HepG2 (cell line): Measurements from ENCODE around the gene TSPAN11. TPM values are rescaled to one million over a fixed set of nuclear protein-coding genes. Genes with fewer than 3 reads are reported as not detected.

Source experiments
- ATAC-seq: fragments of 200-7000 bp; cut with Tn5 transposase; 3 replicates; pipeline ENCODE4 v1.9.1; 2020; ENCODE audit warnings: mild to moderate bottlenecking, moderate library complexity
- BruUV-seq: library from RNA; stranded (reverse); fragments of 400-500 nt; replicated peaks from 2 replicates; lab custom pipeline; 2021; lab: Mats Ljungman, UMichigan
- CTCF ChIA-PET: fragments of 300-600 bp; formaldehyde crosslinking; extraction: SDS; loops from one replicate; lab custom pipeline; 2021; ENCODE audit warnings: low total read pairs, inconsistent platforms, low intra/inter-chr PET ratio; lab: Yijun Ruan, JAX
- POLR2A ChIA-PET: fragments of 350-600 bp; sonication (Branson Sonifier 250); formaldehyde crosslinking; loops from one replicate; lab custom pipeline; 2020; ENCODE audit warnings: antibody characterized with exemption, inconsistent platforms; lab: Yijun Ruan, JAX
- DNase-seq: peaks from one replicate; pipeline ENCODE4 v3.0.0-alpha.2; 2015; ENCODE audit warnings: low spot score
- FAIRE-seq: peaks from 3 replicates; lab custom pipeline; 2011; peaks lifted over from hg19 to GRCh38; lab: Jason Lieb, UNC
- H2AFZ ChIP-seq: one replicate; pipeline ENCODE4 v1.6.1; 2011; ENCODE audit warnings: low read length, inconsistent platforms
- H3K27ac ChIP-seq: fragments of 300-600 bp; 3 replicates; pipeline ENCODE4 v1.8.0; 2011; ENCODE audit warnings: mixed run types, mild to moderate bottlenecking, mixed read lengths, low read length, inconsistent platforms; ENCODE audit not compliant: insufficient read depth; ENCODE audit errors: extremely low read length
- H3K27me3 ChIP-seq, 2 experiments: fragments of 200-600 bp in 1 of 2; 2 replicates in 1 of 2; 3 replicates in 1 of 2; pipeline versions ENCODE4 v1.6.0 to v1.8.0; 2011; ENCODE audit warnings: low read length in 2 of 2, mild to moderate bottlenecking in 2 of 2, moderate library complexity in 2 of 2, inconsistent platforms in 1 of 2; ENCODE audit not compliant: insufficient read depth in 2 of 2, control insufficient read depth in 1 of 2
- H3K36me3 ChIP-seq, 2 experiments: fragments of 200-600 bp in 1 of 2; replicated peaks in 1 of 2; 2 replicates in 1 of 2; 3 replicates in 1 of 2; pipeline versions ENCODE4 v1.5.1 to v1.8.0; 2011; ENCODE audit warnings: low read length in 2 of 2, inconsistent platforms in 1 of 2; ENCODE audit not compliant: insufficient read depth in 2 of 2, control insufficient read depth in 1 of 2
- H3K4me1 ChIP-seq: 2 replicates; pipeline ENCODE4 v1.5.1; 2012; ENCODE audit warnings: low read length, inconsistent platforms; ENCODE audit not compliant: insufficient read depth
- H3K4me2 ChIP-seq: 2 replicates; pipeline ENCODE4 v1.6.0; 2011; ENCODE audit warnings: low read depth, low read length, inconsistent platforms
- H3K4me3 ChIP-seq, 3 experiments: fragments of 200-600 bp in 1 of 3; sonication (generic), shearing (Covaris generic) in 1 of 3; replicated peaks in 1 of 3; 2 replicates each; pipeline ENCODE4 v1.5.1; 2011 to 2016; ENCODE audit warnings: low read length in 3 of 3, inconsistent platforms in 2 of 3, low read depth in 2 of 3, mild to moderate bottlenecking in 2 of 3, control low read depth in 1 of 3, mixed read lengths in 1 of 3; ENCODE audit not compliant: insufficient read depth in 1 of 3
- H3K79me2 ChIP-seq: one replicate; pipeline ENCODE4 v1.6.1; 2011; ENCODE audit warnings: low read length, inconsistent platforms; ENCODE audit not compliant: insufficient read depth
- H3K9ac ChIP-seq: 2 replicates; pipeline ENCODE4 v1.6.0; 2011; ENCODE audit warnings: mild to moderate bottlenecking, low read depth, low read length, inconsistent platforms; ENCODE audit not compliant: insufficient read depth
- H3K9me3 ChIP-seq: 2 replicates; pipeline ENCODE4 v1.5.1; 2012; ENCODE audit warnings: mild to moderate bottlenecking, low read length
- H4K20me1 ChIP-seq: 2 replicates; pipeline ENCODE4 v1.6.0; 2011; ENCODE audit warnings: inconsistent platforms, mild to moderate bottlenecking, low read length, moderate library complexity; ENCODE audit not compliant: insufficient read depth
- ARNT2 ChIP-seq: sonication (generic); formaldehyde crosslinking; IDR thresholded peaks from 2 replicates; pipeline ENCODE4 v1.8.0; 2022; ENCODE audit warnings: mild to moderate bottlenecking, low read depth, missing genetic modification reagents, moderate library complexity
- ATAD3A ChIP-seq: sonication (generic); formaldehyde crosslinking; IDR thresholded peaks from 2 replicates; pipeline ENCODE4 v1.4.0; 2020; ENCODE audit warnings: missing genetic modification reagents
- CCAR2 ChIP-seq: fragments of 200-400 bp; formaldehyde crosslinking; optimal IDR thresholded peaks from 2 replicates; pipeline ENCODE3; 2018; ENCODE audit warnings: low read depth, mild to moderate bottlenecking, low read length, moderate library complexity
- CEBPB ChIP-seq: IDR thresholded peaks from 2 replicates; pipeline ENCODE4 v1.6.1; 2011; ENCODE audit warnings: low read depth, low read length, improper control_type of control experiment, borderline replicate concordance
- ESRRA ChIP-seq: sonication (generic); formaldehyde crosslinking; IDR thresholded peaks from 2 replicates; pipeline ENCODE4 v1.5.1; 2020; ENCODE audit warnings: mild to moderate bottlenecking, low read depth, missing genetic modification reagents
- HOXD1 ChIP-seq: sonication (generic); formaldehyde crosslinking; IDR thresholded peaks from 2 replicates; pipeline ENCODE4 v1.5.0; 2020; ENCODE audit warnings: missing genetic modification reagents
- IRF1 ChIP-seq: sonication (generic); formaldehyde crosslinking; IDR thresholded peaks from 2 replicates; pipeline ENCODE4 v1.4.0; 2020; ENCODE audit warnings: low read depth, mild to moderate bottlenecking, missing genetic modification reagents
- RBM39 ChIP-seq: fragments of 200-400 bp; formaldehyde crosslinking; IDR thresholded peaks from one replicate; pipeline ENCODE4 v1.6.1; 2018; ENCODE audit warnings: antibody characterized with exemption, mild to moderate bottlenecking, low read depth, low read length; ENCODE audit not compliant: poor library complexity, severe bottlenecking
- SRSF4 ChIP-seq: fragments of 200-400 bp; formaldehyde crosslinking; IDR thresholded peaks from one replicate; pipeline ENCODE4 v1.6.1; 2018; ENCODE audit warnings: mild to moderate bottlenecking, low read depth, low read length, moderate library complexity; ENCODE audit not compliant: poor library complexity, severe bottlenecking
- U2AF2 ChIP-seq: fragments of 200-400 bp; formaldehyde crosslinking; IDR thresholded peaks from 2 replicates; pipeline ENCODE4 v1.6.1; 2017; ENCODE audit warnings: low read depth, mild to moderate bottlenecking, low read length
- ZBTB10 ChIP-seq: sonication (generic); formaldehyde crosslinking; IDR thresholded peaks from 2 replicates; pipeline ENCODE4 v1.4.0; 2020; ENCODE audit warnings: missing genetic modification reagents, borderline replicate concordance
- ZBTB14 ChIP-seq: sonication (generic); formaldehyde crosslinking; IDR thresholded peaks from 2 replicates; pipeline ENCODE4 v1.4.0; 2020; ENCODE audit warnings: missing genetic modification reagents
- ZNF205 ChIP-seq: IDR thresholded peaks from 2 replicates; pipeline ENCODE4 v1.6.1; 2018; ENCODE audit warnings: missing biosample characterization, missing genetic modification reagents
- ZNF562 ChIP-seq: sonication (generic); formaldehyde crosslinking; IDR thresholded peaks from 2 replicates; pipeline ENCODE4 v1.8.0; 2022; ENCODE audit warnings: missing genetic modification reagents, borderline replicate concordance
- ZNF782 ChIP-seq: sonication (generic); formaldehyde crosslinking; IDR thresholded peaks from 2 replicates; pipeline ENCODE4 v1.4.0; 2020; ENCODE audit warnings: missing genetic modification reagents, mild to moderate bottlenecking, borderline replicate concordance
- WGBS: methylation state at CpG from one replicate; pipeline ENCODE4 v1.1.6; 2017; ENCODE audit warnings: low lambda C conversion rate; 5-methylcytosine and 5-hydroxymethylcytosine counted together
- in situ Hi-C: cut with HindIII; loops from 2 replicates; pipeline ENCODE4 v1.10.0; 2017; ENCODE audit warnings: low pct_unique_long_range_greater_than_20kb; ENCODE audit not compliant: extremely low pct_ligation_motif_present
- intact Hi-C: fragments of 100-400 bp; cut with micrococcal nuclease; formaldehyde crosslinking; loops from one replicate; pipeline ENCODE4 v1.10.0; 2022; ENCODE audit not compliant: unreplicated experiment
- polyA plus RNA-seq, 8 experiments: library from polyadenylated mRNA; depleted of rRNA in 3 of 8; stranded (reverse) in 7 of 8; unstranded in 1 of 8; fragments of >200 nt; fragmentation: Illumina TruSeq in 4 of 8; extraction: Trizol in 4 of 8; gene quantifications; 2 replicates each; pipeline versions ENCODE4 v1.2.1 to v1.2.3, GENCODE V29; 2011 to 2016; ENCODE audit warnings: low read depth in 4 of 8, missing spikeins in 1 of 8, mixed read lengths in 1 of 8; ENCODE audit not compliant: insufficient read depth in 1 of 8
- total RNA-seq, 5 experiments: library from RNA; depleted of rRNA; stranded (reverse); fragments of >200 nt; fragmentation: Illumina TruSeq; extraction: Trizol; gene quantifications; 2 replicates each; pipeline ENCODE4 v1.2.3, GENCODE V29; 2016; ENCODE audit warnings: low read depth in 1 of 5

Gene TSPAN11
- total and polyA plus RNA-seq, 2 of the 13 experiments (the other 11 are each of a cell fraction or from before 2014, with no cell fraction given): 0.01 to 0.07 TPM

GRCh38 chr12:30932881-30933280 is 6.3 kb downstream of the TSPAN11 start:
- H3K4me2 ChIP-seq: no peak overlapping the region
- no peak overlapping the region for H3K9ac ChIP-seq
- in situ Hi-C loops (no loop called here), intact Hi-C loops (no loop called here)
- H4K20me1 ChIP-seq: no peaks in the 10 kb centered on the region
- no TSS peak for BruUV-seq
- no peaks in the 10 kb centered on the region for H3K4me1 ChIP-seq
- H3K4me3 ChIP-seq: no peak overlapping the region
- no peak for ATAC-seq
- WGBS: 37% methylated on average over 3 of the region's 3 CpGs
- H2AFZ ChIP-seq: no peak overlapping the region
- peaks cover 1 to 36% of the 10 kb centered on the region in 2 experiments; a peak in 3 of 5 replicates for H3K27me3 ChIP-seq
- ChIA-PET POLR2A (no interaction called here), CTCF (no interaction called here)
- H3K79me2 ChIP-seq: no peaks in the 10 kb centered on the region
- H3K9me3 ChIP-seq: no peaks in the 10 kb centered on the region
- no peak for TF ChIP-seq U2AF2
- TF ChIP-seq HOXD1: no peak
- no peak for TF ChIP-seq ESRRA (CRISPR knock-in tag)
- TF ChIP-seq ATAD3A (CRISPR knock-in tag): no peak
- TF ChIP-seq SRSF4: no peak
- no peak for FAIRE-seq
- H3K27ac ChIP-seq: no peak overlapping the region
- no peak for DNase-seq
- H3K36me3 ChIP-seq: no peaks in the 10 kb centered on the region

- no peak overlapping the region for H3K4me3 ChIP-seq
- H3K9ac ChIP-seq: no peak overlapping the region
- in situ Hi-C loops (no loop called here), intact Hi-C loops (no loop called here)
- no peak for ATAC-seq
- no peaks in the 10 kb centered on the region for H3K9me3 ChIP-seq
- no peaks in the 10 kb centered on the region for H3K4me1 ChIP-seq
- H3K79me2 ChIP-seq: no peaks in the 10 kb centered on the region
- DNase-seq: no peak
- no peak for FAIRE-seq
- no peaks in the 10 kb centered on the region for H3K36me3 ChIP-seq
- WGBS: 75% methylated on average over 2 of the region's 2 CpGs
- no peak overlapping the region for H3K27ac ChIP-seq
- peaks cover 0 to 19% of the 10 kb centered on the region in 2 experiments; a peak in 3 of 5 replicates for H3K27me3 ChIP-seq
- no peaks in the 10 kb centered on the region for H4K20me1 ChIP-seq
- no peak overlapping the region for H2AFZ ChIP-seq
- CTCF ChIA-PET: no interaction called here
- H3K4me2 ChIP-seq: no peak overlapping the region
- POLR2A ChIA-PET: no interaction called here
- BruUV-seq: no TSS peak
- TF ChIP-seq ZNF782 (CRISPR knock-in tag) (no peak), RBM39 (no peak), IRF1 (no peak), ZBTB10 (CRISPR knock-in tag) (no peak), CCAR2 (no peak), ARNT2 (CRISPR knock-in tag) (no peak), ZBTB14 (CRISPR knock-in tag) (no peak), ZNF205 (CRISPR knock-in tag) (no peak), CEBPB (no peak), ZNF562 (CRISPR knock-in tag) (no peak)
These were observed 8.3 kb downstream of the TSPAN11 start for GRCh38 chr12:30934811-30935210.
